ENCODE results near the gene HOOK2. TPM values are rescaled to one million over a fixed set of nuclear protein-coding genes. Genes with fewer than 3 reads are reported as not detected.

Gene HOOK2
- total RNA-seq, 1 donor from 2014 or later: 26.8 TPM

DNA sequence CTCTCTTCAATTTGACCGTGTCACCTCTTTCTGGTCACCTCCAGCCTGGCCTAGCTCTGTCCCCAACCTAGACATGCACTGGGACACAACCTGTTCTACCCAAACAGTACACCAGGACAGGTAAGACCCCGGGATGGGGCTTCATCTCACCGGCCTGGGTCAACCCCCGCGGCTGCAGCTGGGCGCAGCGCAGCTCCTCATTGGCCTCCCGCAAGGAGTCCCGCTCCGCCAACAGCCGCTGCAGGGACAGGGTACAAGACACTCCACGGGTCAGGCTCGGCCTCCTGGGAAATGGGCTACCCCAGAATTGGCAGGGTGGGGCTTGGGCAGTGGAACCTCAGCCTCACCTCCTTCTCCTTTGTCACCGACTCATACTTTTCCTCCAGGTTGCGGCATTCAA is 7.7 kb downstream of the HOOK2 start:
- Mint-ChIP-seq H3K4me3 (ENCODE audit: unreplicated experiment) (no peak overlapping the region), H3K27me3 (ENCODE audit: unreplicated experiment) (no peaks in the 10 kb centered on the region), H3K4me1 (ENCODE audit: unreplicated experiment) (peaks cover 2% of the 10 kb centered on the region), H3K27ac (ENCODE audit: unreplicated experiment) (no peak overlapping the region), H3K9me3 (ENCODE audit: unreplicated experiment) (no peaks in the 10 kb centered on the region), H3K36me3 (ENCODE audit: unreplicated experiment) (peaks cover 3% of the 10 kb centered on the region)
- DNase-seq (ENCODE audit: extremely low spot score, unreplicated experiment): no peak
- TF ChIP-seq, protein P1, sequence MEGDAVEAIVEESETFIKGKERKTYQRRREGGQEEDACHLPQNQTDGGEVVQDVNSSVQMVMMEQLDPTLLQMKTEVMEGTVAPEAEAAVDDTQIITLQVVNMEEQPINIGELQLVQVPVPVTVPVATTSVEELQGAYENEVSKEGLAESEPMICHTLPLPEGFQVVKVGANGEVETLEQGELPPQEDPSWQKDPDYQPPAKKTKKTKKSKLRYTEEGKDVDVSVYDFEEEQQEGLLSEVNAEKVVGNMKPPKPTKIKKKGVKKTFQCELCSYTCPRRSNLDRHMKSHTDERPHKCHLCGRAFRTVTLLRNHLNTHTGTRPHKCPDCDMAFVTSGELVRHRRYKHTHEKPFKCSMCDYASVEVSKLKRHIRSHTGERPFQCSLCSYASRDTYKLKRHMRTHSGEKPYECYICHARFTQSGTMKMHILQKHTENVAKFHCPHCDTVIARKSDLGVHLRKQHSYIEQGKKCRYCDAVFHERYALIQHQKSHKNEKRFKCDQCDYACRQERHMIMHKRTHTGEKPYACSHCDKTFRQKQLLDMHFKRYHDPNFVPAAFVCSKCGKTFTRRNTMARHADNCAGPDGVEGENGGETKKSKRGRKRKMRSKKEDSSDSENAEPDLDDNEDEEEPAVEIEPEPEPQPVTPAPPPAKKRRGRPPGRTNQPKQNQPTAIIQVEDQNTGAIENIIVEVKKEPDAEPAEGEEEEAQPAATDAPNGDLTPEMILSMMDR (IDR thresholded peaks at IDR 0.05): no peak

DNA sequence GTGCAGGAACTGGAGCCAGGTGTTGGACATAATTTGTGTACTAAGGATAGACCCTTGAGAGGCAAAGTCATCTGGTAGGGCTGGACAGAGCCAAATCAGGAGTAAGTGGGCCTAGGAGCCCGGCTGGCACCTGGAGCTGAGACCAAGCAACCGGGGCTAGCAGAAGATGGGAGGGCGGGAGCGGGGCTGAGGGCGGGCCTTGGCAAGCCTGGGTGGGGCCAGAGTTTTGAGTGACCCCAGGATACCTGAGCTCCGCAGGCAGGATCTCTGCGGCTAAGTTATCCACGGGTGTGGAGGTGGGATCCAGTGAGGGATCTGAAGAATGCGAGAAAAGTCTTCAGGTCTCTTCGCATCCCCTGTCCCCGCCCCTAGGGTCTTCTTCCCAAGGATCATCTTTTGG is 8.2 kb downstream of the HOOK2 start:
- peaks cover 3% of the 10 kb centered on the region for H3K36me3 Mint-ChIP-seq (ENCODE audit: unreplicated experiment)
- H3K4me3 Mint-ChIP-seq (ENCODE audit: unreplicated experiment): no peak overlapping the region
- peaks cover 2% of the 10 kb centered on the region for H3K4me1 Mint-ChIP-seq (ENCODE audit: unreplicated experiment)
- H3K27ac Mint-ChIP-seq (ENCODE audit: unreplicated experiment): no peak overlapping the region
- H3K27me3 Mint-ChIP-seq (ENCODE audit: unreplicated experiment): no peaks in the 10 kb centered on the region
- H3K9me3 Mint-ChIP-seq (ENCODE audit: unreplicated experiment): no peaks in the 10 kb centered on the region
- TF ChIP-seq, protein P1 (IDR thresholded peaks at IDR 0.05): no peak
- no peak for DNase-seq (ENCODE audit: extremely low spot score, unreplicated experiment)

DNA sequence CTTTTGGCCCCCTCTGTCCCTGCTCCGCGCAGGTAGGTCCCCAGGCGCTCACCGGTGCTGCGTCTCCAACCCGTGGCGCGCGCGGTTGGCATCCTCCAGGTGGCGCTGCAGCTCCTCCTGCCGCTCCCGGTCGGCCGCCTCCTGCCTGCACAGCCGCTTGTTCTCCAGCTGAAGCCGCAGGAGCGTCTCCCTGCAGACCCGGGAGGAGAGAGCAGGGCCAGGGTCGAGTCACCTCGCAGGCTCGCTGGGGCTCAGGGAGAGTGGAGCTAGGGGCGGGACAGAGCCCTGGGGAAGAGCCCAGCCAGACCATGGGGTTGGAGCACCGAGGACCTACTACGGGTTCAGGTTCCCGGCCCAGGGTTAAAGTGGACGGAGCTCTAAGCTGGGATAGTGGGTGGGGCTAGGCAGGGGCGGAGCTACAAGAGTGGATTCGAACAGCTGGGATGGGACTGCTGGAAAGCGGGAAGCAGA is 9.3 kb downstream of the HOOK2 start:
- peaks cover 2% of the 10 kb centered on the region for H3K4me1 Mint-ChIP-seq (ENCODE audit: unreplicated experiment)
- TF ChIP-seq, protein P1 (IDR thresholded peaks at IDR 0.05): peak; percentile 78
- H3K36me3 Mint-ChIP-seq (ENCODE audit: unreplicated experiment): peaks cover 3% of the 10 kb centered on the region
- no peak overlapping the region for H3K27ac Mint-ChIP-seq (ENCODE audit: unreplicated experiment)
- H3K27me3 Mint-ChIP-seq (ENCODE audit: unreplicated experiment): no peaks in the 10 kb centered on the region
- peak; percentile 93 for DNase-seq (ENCODE audit: extremely low spot score, unreplicated experiment)
- H3K9me3 Mint-ChIP-seq (ENCODE audit: unreplicated experiment): no peaks in the 10 kb centered on the region
- H3K4me3 Mint-ChIP-seq (ENCODE audit: unreplicated experiment): peak overlapping the region; percentile 70

DNA sequence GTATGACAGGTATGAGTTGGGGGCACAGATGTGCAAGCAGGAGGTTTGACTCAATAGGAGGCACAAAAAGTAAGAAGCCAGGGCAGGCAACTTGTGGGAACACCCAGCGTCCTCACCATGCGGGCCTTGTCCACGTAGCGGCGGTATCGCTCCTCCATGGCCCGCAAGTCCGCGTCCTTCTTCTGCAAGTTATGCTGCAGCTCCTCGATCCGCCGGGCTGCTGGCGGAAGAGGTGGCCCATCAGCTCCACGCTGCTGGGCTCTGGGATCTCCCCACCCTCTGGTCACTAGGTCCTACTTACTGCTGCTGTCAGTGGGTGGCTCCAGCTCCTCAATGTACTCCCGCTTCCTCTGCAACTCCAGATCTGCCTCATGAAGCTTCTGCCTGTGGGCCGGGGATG is 10.7 kb downstream of the HOOK2 start:
- DNase-seq (ENCODE audit: extremely low spot score, unreplicated experiment): no peak
- H3K9me3 Mint-ChIP-seq (ENCODE audit: unreplicated experiment): no peaks in the 10 kb centered on the region
- no peak overlapping the region for H3K4me3 Mint-ChIP-seq (ENCODE audit: unreplicated experiment)
- TF ChIP-seq, protein P1 (IDR thresholded peaks at IDR 0.05): no peak
- no peak overlapping the region for H3K27ac Mint-ChIP-seq (ENCODE audit: unreplicated experiment)
- H3K27me3 Mint-ChIP-seq (ENCODE audit: unreplicated experiment): no peaks in the 10 kb centered on the region
- peaks cover 3% of the 10 kb centered on the region for H3K4me1 Mint-ChIP-seq (ENCODE audit: unreplicated experiment)
- peaks cover 3% of the 10 kb centered on the region for H3K36me3 Mint-ChIP-seq (ENCODE audit: unreplicated experiment)

DNA sequence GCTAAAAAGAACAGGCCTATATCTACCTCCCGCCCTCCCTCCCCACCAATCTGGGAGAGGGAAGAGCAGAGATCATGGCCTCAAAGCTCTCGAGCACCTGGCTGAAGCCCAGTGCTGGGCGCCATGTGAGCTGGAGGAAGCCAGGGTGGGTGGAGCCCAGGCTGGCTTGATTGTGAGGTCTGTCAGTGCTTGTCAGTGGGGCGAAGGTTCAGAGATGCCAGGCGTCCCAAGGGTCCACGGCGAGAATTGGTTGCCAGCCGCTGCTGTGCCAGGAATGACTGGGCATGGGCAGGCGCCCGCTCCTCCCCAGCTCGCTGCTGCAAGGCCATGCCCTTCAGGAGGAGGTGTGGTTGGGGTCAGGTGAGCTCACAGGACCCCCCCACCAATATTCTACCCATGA is 12.3 kb downstream of the HOOK2 start:
- TF ChIP-seq, protein P1 (IDR thresholded peaks at IDR 0.05): no peak
- peaks cover 3% of the 10 kb centered on the region for H3K36me3 Mint-ChIP-seq (ENCODE audit: unreplicated experiment)
- H3K27me3 Mint-ChIP-seq (ENCODE audit: unreplicated experiment): no peaks in the 10 kb centered on the region
- H3K9me3 Mint-ChIP-seq (ENCODE audit: unreplicated experiment): no peaks in the 10 kb centered on the region
- no peak overlapping the region for H3K4me3 Mint-ChIP-seq (ENCODE audit: unreplicated experiment)
- no peak overlapping the region for H3K27ac Mint-ChIP-seq (ENCODE audit: unreplicated experiment)
- peaks cover 3% of the 10 kb centered on the region for H3K4me1 Mint-ChIP-seq (ENCODE audit: unreplicated experiment)
- no peak for DNase-seq (ENCODE audit: extremely low spot score, unreplicated experiment)
